HFF-Myc (cell line): ENCODE measurements around the gene WDR48.
A peak's percentile ranks its signal among the peaks of the same experiment; 100 is the strongest.

Experiments used
- DNase-seq: peaks from one replicate; pipeline ENCODE4 v3.0.0-alpha.2; 2011; ENCODE audit warnings: low read depth; ENCODE audit errors: extremely low read depth
- H3K4me3 ChIP-seq: replicated peaks from 2 replicates; pipeline ENCODE4 v1.5.1; 2011; ENCODE audit warnings: low read depth, mild to moderate bottlenecking, control low read depth, low read length
- CTCF ChIP-seq: IDR thresholded peaks from 2 replicates; pipeline ENCODE4 v1.5.1; 2012; ENCODE audit warnings: mild to moderate bottlenecking, low read depth, low read length, control low read depth; ENCODE audit errors: missing control alignments

WDR48 gene

GRCh38 chr3:39099738-39100499 lies 48.1 kb downstream of the WDR48 start:
- DNase-seq: no peak

GRCh38 chr3:39100500-39100886 lies 48.7 kb downstream of the WDR48 start:
- no peak overlapping the region for H3K4me3 ChIP-seq
- no peak for TF ChIP-seq CTCF
- no peak for DNase-seq

More at GRCh38 chr3:39099738-39100499, 48.1 kb downstream of the WDR48 start:
- TF ChIP-seq CTCF: no peak
- no peak overlapping the region for H3K4me3 ChIP-seq

GRCh38 chr3:39101022-39101689 lies 49.3 kb downstream of the WDR48 start:
- no peak for DNase-seq
- peak; percentile 75 for TF ChIP-seq CTCF
- no peak overlapping the region for H3K4me3 ChIP-seq

- no peak for TF ChIP-seq CTCF
- H3K4me3 ChIP-seq: no peak overlapping the region
- no peak for DNase-seq
Observed at GRCh38 chr3:39102504-39103323, 50.9 kb downstream of the WDR48 start.

- H3K4me3 ChIP-seq: no peak overlapping the region
- DNase-seq: no peak
- peak; percentile 8 for TF ChIP-seq CTCF
Observed at GRCh38 chr3:39103324-39103693, 51.5 kb downstream of the WDR48 start.

- no peak overlapping the region for H3K4me3 ChIP-seq
- no peak for TF ChIP-seq CTCF
- DNase-seq: no peak
Observed at GRCh38 chr3:39103791-39104552, 52.2 kb downstream of the WDR48 start.
